NCI-H526 (cell line): ENCODE data around the gene TMEM203.
"Not testable (repeated sequence)": the region's sequence is repeated elsewhere in the genome, so short reads cannot be mapped to it uniquely, and the experiment has no call there.

Experiments used
- DNase-seq, 2 experiments: peaks; one replicate each; lab custom pipeline; 2025; lab: John Stamatoyannopoulos, UW

Gene TMEM203

GRCh38 chr9:137205126-137206069 is at the start of gene TMEM203, which contains the start of gene NDOR1:
Gene TMEM203, minus strand, starts transcription at chr9:137205648. Its CDS starts 234 bp downstream, at chr9:137205414.
Gene NDOR1, plus strand, starts transcription at chr9:137205700. Its CDS starts 78 bp downstream, at chr9:137205778.
- DNase-seq: peak in 1 of 2 experiments; percentile 78

GRCh38 chr9:137254624-137255447 is 49.4 kb upstream of the TMEM203 start, which contains the start of gene NELFB:
Gene NELFB, plus strand, starts transcription at chr9:137255327.
- peak; percentile 28 to 85 for DNase-seq

GRCh38 chr9:137253717-137254623 is 48.5 kb upstream of the TMEM203 start:
- no peak for DNase-seq

- DNase-seq: peak in 1 of 2 experiments; percentile 72
Observed at GRCh38 chr9:137252555-137253506, 47.4 kb upstream of the TMEM203 start.

GRCh38 chr9:137251490-137252268 is 46.2 kb upstream of the TMEM203 start:
- no peak for DNase-seq

GRCh38 chr9:137251194-137251461 is 45.7 kb upstream of the TMEM203 start, which contains the start of gene STPG3:
Gene STPG3, plus strand, starts transcription at chr9:137251286. Its CDS starts 1 bp downstream, at chr9:137251287.
- DNase-seq: no peak

GRCh38 chr9:137250329-137251193 is 45.1 kb upstream of the TMEM203 start:
- no peak for DNase-seq

GRCh38 chr9:137247916-137248175 is 42.4 kb upstream of the TMEM203 start:
- DNase-seq: no peak

GRCh38 chr9:137247135-137247915 is 41.9 kb upstream of the TMEM203 start:
- no peak for DNase-seq

- DNase-seq: no peak
Observed at GRCh38 chr9:137245450-137246421, 40.3 kb upstream of the TMEM203 start.

GRCh38 chr9:137244486-137245449 is 39.3 kb upstream of the TMEM203 start:
- DNase-seq: peak in 1 of 2 experiments; percentile 39

GRCh38 chr9:137243626-137244485 is 38.4 kb upstream of the TMEM203 start:
- no peak for DNase-seq

GRCh38 chr9:137243266-137243625 is 37.8 kb upstream of the TMEM203 start:
- not testable (repeated sequence) for DNase-seq
